H9 (cell line): ENCODE results near the gene NPTX2. TPM values are rescaled to one million over a fixed set of nuclear protein-coding genes. Genes with fewer than 3 reads are reported as not detected.
"Not testable (repeated sequence)": the region's sequence is repeated elsewhere in the genome, so short reads cannot be mapped to it uniquely, and the experiment has no call there.

Experiments
- DNase-seq: peaks from one replicate; pipeline ENCODE4 v3.0.0-alpha.2; 2017
- H2AFZ ChIP-seq: one replicate; pipeline ENCODE4 v1.6.1; 2013; ENCODE audit warnings: mild to moderate bottlenecking, low read length, control low read depth, moderate library complexity
- H2AK5ac ChIP-seq: 2 replicates; pipeline ENCODE4 v1.6.1; 2013; ENCODE audit warnings: low read length, control low read depth, mixed read lengths; ENCODE audit not compliant: insufficient read length
- H2BK120ac ChIP-seq: one replicate; pipeline ENCODE4 v1.6.1; 2013; ENCODE audit warnings: low read depth, mild to moderate bottlenecking, low read length, control low read depth, inconsistent platforms; ENCODE audit not compliant: poor library complexity, severe bottlenecking
- H2BK12ac ChIP-seq: 2 replicates; pipeline ENCODE4 v1.6.1; 2013; ENCODE audit warnings: low read length, control low read depth, mixed read lengths, low read depth; ENCODE audit not compliant: insufficient read length
- H2BK15ac ChIP-seq: 2 replicates; pipeline ENCODE4 v1.6.1; 2013; ENCODE audit warnings: low read depth, low read length, control low read depth
- H2BK20ac ChIP-seq: one replicate; pipeline ENCODE4 v1.6.1; 2013; ENCODE audit warnings: low read depth, mild to moderate bottlenecking, low read length, control low read depth, inconsistent platforms; ENCODE audit not compliant: poor library complexity, severe bottlenecking
- H2BK5ac ChIP-seq: 2 replicates; pipeline ENCODE4 v1.6.1; 2013; ENCODE audit warnings: low read length, control low read depth, mixed read lengths; ENCODE audit not compliant: insufficient read length
- H3K14ac ChIP-seq: 2 replicates; pipeline ENCODE4 v1.6.1; 2013; ENCODE audit warnings: low read length, control low read depth; ENCODE audit not compliant: insufficient read depth
- H3K18ac ChIP-seq: 2 replicates; pipeline ENCODE4 v1.6.1; 2013; ENCODE audit warnings: low read depth, mild to moderate bottlenecking, mixed read lengths, low read length, control low read depth; ENCODE audit not compliant: insufficient read length
- H3K23ac ChIP-seq: 2 replicates; pipeline ENCODE4 v1.6.1; 2013; ENCODE audit warnings: low read length, control low read depth, mixed read lengths, low read depth; ENCODE audit not compliant: insufficient read length
- H3K23me2 ChIP-seq: 2 replicates; pipeline ENCODE4 v1.6.1; 2013; ENCODE audit warnings: low read depth, mild to moderate bottlenecking, mixed read lengths, low read length, control low read depth; ENCODE audit not compliant: insufficient read length, poor library complexity, severe bottlenecking
- H3K27ac ChIP-seq: 2 replicates; pipeline ENCODE4 v1.5.1; 2013; ENCODE audit warnings: low read length, control low read depth, mixed read lengths, low read depth; ENCODE audit not compliant: insufficient read length
- H3K27me3 ChIP-seq: 2 replicates; pipeline ENCODE4 v1.6.1; 2013; ENCODE audit warnings: low read length, control low read depth, inconsistent platforms; ENCODE audit not compliant: insufficient read depth
- H3K4ac ChIP-seq: 2 replicates; pipeline ENCODE4 v1.6.1; 2013; ENCODE audit warnings: low read depth, mild to moderate bottlenecking, control low read depth, inconsistent platforms, low read length, moderate library complexity
- H3K4me1 ChIP-seq: 2 replicates; pipeline ENCODE4 v1.6.1; 2013; ENCODE audit warnings: low read length, control low read depth, inconsistent platforms; ENCODE audit not compliant: insufficient read depth
- H3K4me2 ChIP-seq: 2 replicates; pipeline ENCODE4 v1.6.1; 2013; ENCODE audit warnings: low read length, control low read depth, mixed read lengths; ENCODE audit not compliant: insufficient read length, insufficient read depth
- H3K56ac ChIP-seq: 2 replicates; pipeline ENCODE4 v1.6.1; 2013; ENCODE audit warnings: low read depth, mild to moderate bottlenecking, mixed read lengths, low read length, control low read depth; ENCODE audit not compliant: insufficient read length
- H3K79me1 ChIP-seq: 2 replicates; pipeline ENCODE4 v1.6.1; 2013; ENCODE audit warnings: low read depth, mild to moderate bottlenecking, moderate library complexity, low read length, control low read depth, inconsistent platforms; ENCODE audit not compliant: insufficient read depth, poor library complexity, severe bottlenecking
- H3K79me2 ChIP-seq: 2 replicates; pipeline ENCODE4 v1.6.1; 2013; ENCODE audit warnings: low read length, control low read depth, inconsistent platforms; ENCODE audit not compliant: insufficient read depth
- H3K9ac ChIP-seq: 2 replicates; pipeline ENCODE4 v1.6.1; 2013; ENCODE audit warnings: low read length, control low read depth, mixed read lengths; ENCODE audit not compliant: insufficient read length; ENCODE audit errors: extremely low read depth
- H3K9me3 ChIP-seq: one replicate; pipeline ENCODE4 v1.6.1; 2013; ENCODE audit warnings: low read depth, low read length, inconsistent platforms; ENCODE audit not compliant: control insufficient read depth
- H3T11ph ChIP-seq: one replicate; pipeline ENCODE4 v1.6.1; 2013; ENCODE audit warnings: mild to moderate bottlenecking, low read length, control low read depth, inconsistent platforms
- H4K20me1 ChIP-seq: one replicate; pipeline ENCODE4 v1.6.1; 2013; ENCODE audit not compliant: control insufficient read depth, insufficient read length, insufficient read depth
- H4K5ac ChIP-seq: 2 replicates; pipeline ENCODE4 v1.6.1; 2013; ENCODE audit warnings: low read depth, mild to moderate bottlenecking, mixed read lengths, low read length, control low read depth; ENCODE audit not compliant: insufficient read length
- H4K8ac ChIP-seq: replicated peaks from 2 replicates; pipeline ENCODE4 v1.6.1; 2013; ENCODE audit warnings: low read length, control low read depth, mixed read lengths, low read depth; ENCODE audit not compliant: insufficient read length
- H4K91ac ChIP-seq: 2 replicates; pipeline ENCODE4 v1.6.1; 2013; ENCODE audit warnings: low read depth, mild to moderate bottlenecking, moderate library complexity, mixed read lengths, low read length, control low read depth; ENCODE audit not compliant: insufficient read length
- H3K27ac Mint-ChIP-seq, 3 experiments: 2 replicates in 2 of 3; 3 replicates in 1 of 3; pipeline ENCODE4 v1.8.0; 2020 to 2021; ENCODE audit warnings: mixed read lengths in 3 of 3, mild to moderate bottlenecking in 1 of 3, moderate library complexity in 1 of 3
- H3K27me3 Mint-ChIP-seq: 2 replicates; pipeline ENCODE4 v1.8.0; 2021; ENCODE audit warnings: low read depth, mild to moderate bottlenecking, moderate library complexity, mixed read lengths
- H3K36me3 Mint-ChIP-seq, 3 experiments: 2 replicates in 2 of 3; 3 replicates in 1 of 3; pipeline ENCODE4 v1.8.0; 2020 to 2021; ENCODE audit warnings: low read depth in 3 of 3, mixed read lengths in 3 of 3; ENCODE audit not compliant: insufficient read depth in 1 of 3
- H3K4me1 Mint-ChIP-seq, 2 experiments: 2 replicates each; pipeline ENCODE4 v1.8.0; 2020; ENCODE audit warnings: mixed read lengths in 2 of 2
- H3K4me3 Mint-ChIP-seq, 2 experiments: 2 replicates in 1 of 2; 3 replicates in 1 of 2; pipeline ENCODE4 v1.8.0; 2020 to 2021; ENCODE audit warnings: mild to moderate bottlenecking in 2 of 2, mixed read lengths in 2 of 2, moderate library complexity in 1 of 2
- H3K9me3 Mint-ChIP-seq, 2 experiments: 2 replicates in 1 of 2; 3 replicates in 1 of 2; pipeline ENCODE4 v1.8.0; 2020; ENCODE audit warnings: mild to moderate bottlenecking in 2 of 2, mixed read lengths in 2 of 2, moderate library complexity in 1 of 2
- WGBS: extraction: QIAGEN DNeasy Blood & Tissue Kit; methylation state at CpG from one replicate; pipeline ENCODE4 v1.1.7; 2013; ENCODE audit warnings: missing lambda C conversion rate, low lambda C conversion rate, mixed read lengths; ENCODE audit not compliant: insufficient read length; ENCODE audit errors: extremely low coverage; 5-methylcytosine and 5-hydroxymethylcytosine counted together
- total RNA-seq: library from RNA; stranded (reverse); gene quantifications from 2 replicates; pipeline ENCODE4 v1.2.1, GENCODE V29; 2021
- TF ChIP-seq, protein P1 (sequence below): fragments of 200-600 bp; sonication (generic); conservative IDR thresholded peaks from 3 replicates; pipeline ENCODE4 v1.8.0; 2021; ENCODE audit warnings: antibody characterized with exemption, mild to moderate bottlenecking

Gene NPTX2
- total RNA-seq, 1 experiment from 2014 or later = 8.4 TPM

- no peaks in the 10 kb centered on the region for H3K27me3 ChIP-seq
- H4K20me1 ChIP-seq = no peaks in the 10 kb centered on the region
- no peaks in the 10 kb centered on the region for H3K79me2 ChIP-seq
- no peak overlapping the region for H2BK5ac ChIP-seq
- no peak overlapping the region for H4K8ac ChIP-seq
- no peak overlapping the region for H4K5ac ChIP-seq
- H3K4me2 ChIP-seq = no peak overlapping the region
- H3K27ac ChIP-seq = no peak overlapping the region
- H2BK120ac ChIP-seq = no peak overlapping the region
- H3K4me1 ChIP-seq = no peaks in the 10 kb centered on the region
- no peak overlapping the region for H2AFZ ChIP-seq
- H3K23ac ChIP-seq = no peak overlapping the region
- H4K91ac ChIP-seq = no peak overlapping the region
- no peaks in the 10 kb centered on the region for H3K79me1 ChIP-seq
- Mint-ChIP-seq H3K36me3 (peaks cover 0 to 17% (median 6%) of the 10 kb centered on the region in 3 experiments; a peak in 6 of 7 replicates), H3K4me1 (peaks cover 6 to 7% of the 10 kb centered on the region in 2 experiments), H3K9me3 (peaks cover 28 to 30% of the 10 kb centered on the region in 2 experiments), H3K27me3 (peaks cover 15% of the 10 kb centered on the region), H3K27ac (no peak overlapping the region), H3K4me3 (no peak overlapping the region)
- DNase-seq = no peak
- no peak overlapping the region for H2BK12ac ChIP-seq
- H3K23me2 ChIP-seq = no peaks in the 10 kb centered on the region
- no peak overlapping the region for H3T11ph ChIP-seq
- no peak overlapping the region for H2AK5ac ChIP-seq
- no peak overlapping the region for H3K4ac ChIP-seq
- no peak overlapping the region for H3K14ac ChIP-seq
- H3K9me3 ChIP-seq = peaks cover 7% of the 10 kb centered on the region
- no peak overlapping the region for H2BK20ac ChIP-seq
- H3K9ac ChIP-seq = no peak overlapping the region
- no peak overlapping the region for H2BK15ac ChIP-seq
- TF ChIP-seq, protein P1, sequence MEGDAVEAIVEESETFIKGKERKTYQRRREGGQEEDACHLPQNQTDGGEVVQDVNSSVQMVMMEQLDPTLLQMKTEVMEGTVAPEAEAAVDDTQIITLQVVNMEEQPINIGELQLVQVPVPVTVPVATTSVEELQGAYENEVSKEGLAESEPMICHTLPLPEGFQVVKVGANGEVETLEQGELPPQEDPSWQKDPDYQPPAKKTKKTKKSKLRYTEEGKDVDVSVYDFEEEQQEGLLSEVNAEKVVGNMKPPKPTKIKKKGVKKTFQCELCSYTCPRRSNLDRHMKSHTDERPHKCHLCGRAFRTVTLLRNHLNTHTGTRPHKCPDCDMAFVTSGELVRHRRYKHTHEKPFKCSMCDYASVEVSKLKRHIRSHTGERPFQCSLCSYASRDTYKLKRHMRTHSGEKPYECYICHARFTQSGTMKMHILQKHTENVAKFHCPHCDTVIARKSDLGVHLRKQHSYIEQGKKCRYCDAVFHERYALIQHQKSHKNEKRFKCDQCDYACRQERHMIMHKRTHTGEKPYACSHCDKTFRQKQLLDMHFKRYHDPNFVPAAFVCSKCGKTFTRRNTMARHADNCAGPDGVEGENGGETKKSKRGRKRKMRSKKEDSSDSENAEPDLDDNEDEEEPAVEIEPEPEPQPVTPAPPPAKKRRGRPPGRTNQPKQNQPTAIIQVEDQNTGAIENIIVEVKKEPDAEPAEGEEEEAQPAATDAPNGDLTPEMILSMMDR = no peak
- no CpG with 5 or more reads among the region's 6 CpGs for WGBS
- H3K18ac ChIP-seq = no peak overlapping the region
- H3K56ac ChIP-seq = no peak overlapping the region
Observed at GRCh38 chr7:98571986-98572385, 45.1 kb upstream of the NPTX2 start.

DNA sequence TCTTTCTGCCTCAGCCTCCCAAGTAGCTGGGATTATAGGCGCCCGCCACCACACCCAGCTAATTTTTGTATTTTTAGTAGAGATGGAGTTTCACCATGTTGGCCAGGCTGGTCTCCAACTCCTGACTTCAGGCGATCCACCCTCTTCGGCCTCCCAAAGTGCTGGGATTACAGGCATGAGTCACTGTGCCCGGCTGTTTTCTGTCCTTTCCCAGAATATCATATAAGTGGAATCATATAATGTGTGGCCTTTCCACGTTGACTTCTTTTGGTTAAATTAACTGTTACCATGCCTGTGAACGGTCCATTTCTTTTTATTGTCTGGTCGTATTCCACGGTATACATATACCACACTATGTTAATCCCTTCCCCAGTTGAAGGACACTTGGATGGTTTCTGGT, 44.4 kb upstream of the NPTX2 start:
- not testable (repeated sequence) for H3K4me3 Mint-ChIP-seq, H3K27ac Mint-ChIP-seq
- peaks cover 33 to 34% of the 10 kb centered on the region in 2 experiments for H3K9me3 Mint-ChIP-seq

More for the DNA sequence above, 44.4 kb upstream of the NPTX2 start:
- no CpG with 5 or more reads among the region's 9 CpGs for WGBS
- not testable (repeated sequence) for H3K14ac ChIP-seq, H3K56ac ChIP-seq, H2BK12ac ChIP-seq, H3K23ac ChIP-seq, H3K79me1 ChIP-seq, H2BK5ac ChIP-seq, H3K18ac ChIP-seq, H3K4me2 ChIP-seq, H2AK5ac ChIP-seq, H3K27me3 ChIP-seq, H3K9me3 ChIP-seq, H2BK120ac ChIP-seq, H4K8ac ChIP-seq, H4K91ac ChIP-seq, H3T11ph ChIP-seq, H3K27ac ChIP-seq, H2AFZ ChIP-seq, H3K4me1 ChIP-seq, H4K20me1 ChIP-seq, H3K9ac ChIP-seq, H2BK20ac ChIP-seq, DNase-seq, H2BK15ac ChIP-seq, H3K4me1 Mint-ChIP-seq, H3K79me2 ChIP-seq, H4K5ac ChIP-seq, H3K23me2 ChIP-seq, H3K4ac ChIP-seq
- peaks cover 18% of the 10 kb centered on the region for H3K27me3 Mint-ChIP-seq
- peaks cover 0 to 17% (median 6%) of the 10 kb centered on the region in 3 experiments; a peak in 6 of 7 replicates for H3K36me3 Mint-ChIP-seq
